Activated B cell treated with CpG ODN at 0.5 μM for 24 hours (primary cell): ENCODE results near the gene USP17L18. TPM values are rescaled to one million over a fixed set of nuclear protein-coding genes. Genes with fewer than 3 reads are reported as not detected.
A peak's percentile ranks its signal among the peaks of the same experiment; 100 is the strongest.
"Not testable (repeated sequence)": the region's sequence is repeated elsewhere in the genome, so short reads cannot be mapped to it uniquely, and the experiment has no call there.

ENCODE experiments used
- ATAC-seq: fragments of 200-7000 bp; cut with Tn5 transposase; one replicate; pipeline ENCODE4 v1.10.0; 2021; ENCODE audit warnings: low read depth, mild to moderate bottlenecking, moderate library complexity
- CTCF ChIA-PET: fragments of 350-600 bp; sonication (Branson Sonifier 250); formaldehyde crosslinking; loops from one replicate; lab custom pipeline; 2021; ENCODE audit warnings: antibody characterized with exemption; lab: Charles Lee
- POLR2A ChIA-PET: fragments of 350-600 bp; sonication (Branson Sonifier 250); formaldehyde crosslinking; loops from one replicate; lab custom pipeline; 2021; ENCODE audit warnings: antibody characterized with exemption; lab: Charles Lee
- DNase-seq: peaks from one replicate; pipeline ENCODE4 v3.0.0; 2022
- H3K27ac Mint-ChIP-seq: one replicate; pipeline ENCODE4 v1.8.0; 2020; ENCODE audit warnings: mixed read lengths
- H3K27me3 Mint-ChIP-seq: one replicate; pipeline ENCODE4 v1.8.0; 2021; ENCODE audit warnings: mixed read lengths
- H3K36me3 Mint-ChIP-seq: one replicate; pipeline ENCODE4 v1.8.0; 2021; ENCODE audit warnings: low read depth, mixed read lengths
- H3K4me1 Mint-ChIP-seq: one replicate; pipeline ENCODE4 v1.8.0; 2021; ENCODE audit warnings: mixed read lengths
- H3K4me3 Mint-ChIP-seq: one replicate; pipeline ENCODE4 v1.8.0; 2020; ENCODE audit warnings: mild to moderate bottlenecking, mixed read lengths
- H3K9me3 Mint-ChIP-seq: one replicate; pipeline ENCODE4 v1.8.0; 2020; ENCODE audit warnings: mixed read lengths
- intact Hi-C: fragments of 100-400 bp; cut with micrococcal nuclease; formaldehyde crosslinking; loops from one replicate; pipeline ENCODE4 v1.15.1; 2024
- total RNA-seq: library from RNA; stranded (reverse); gene quantifications from 2 replicates; pipeline ENCODE4 v1.2.3, GENCODE V29; 2022

The USP17L18 gene
- total RNA-seq, 1 donor from 2014 or later: not detected

DNA sequence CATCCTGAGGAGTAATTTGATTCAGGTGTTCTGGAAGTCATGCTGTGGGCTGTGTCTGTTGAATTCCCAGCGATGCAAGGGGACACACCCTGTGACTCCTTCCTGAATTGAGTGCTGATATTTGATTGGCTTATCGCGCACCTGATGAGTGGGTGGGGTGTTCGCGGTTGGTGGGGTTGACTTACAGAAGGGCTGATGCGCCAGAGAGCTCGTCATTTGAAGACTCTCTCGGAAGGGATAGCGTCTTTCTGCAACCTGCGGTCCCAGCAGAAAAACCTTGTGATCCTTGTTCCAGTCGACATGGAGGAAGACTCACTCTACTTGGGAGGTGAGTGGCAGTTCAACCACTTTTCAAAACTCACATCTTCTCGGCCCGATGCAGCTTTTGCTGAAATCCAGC lies 14.1 kb downstream of the USP17L18 start, which contains the start of gene USP17L21:
USP17L21 (plus strand) TSS at position 301 of the 400 bp plus-strand sequence; CDS start at position 301, 0 bp downstream.
- POLR2A ChIA-PET, H3K4me3 Mint-ChIP-seq, H3K27ac Mint-ChIP-seq, intact Hi-C loops, H3K4me1 Mint-ChIP-seq, H3K27me3 Mint-ChIP-seq, ATAC-seq, DNase-seq, H3K9me3 Mint-ChIP-seq, H3K36me3 Mint-ChIP-seq, CTCF ChIA-PET: not testable (repeated sequence)

DNA sequence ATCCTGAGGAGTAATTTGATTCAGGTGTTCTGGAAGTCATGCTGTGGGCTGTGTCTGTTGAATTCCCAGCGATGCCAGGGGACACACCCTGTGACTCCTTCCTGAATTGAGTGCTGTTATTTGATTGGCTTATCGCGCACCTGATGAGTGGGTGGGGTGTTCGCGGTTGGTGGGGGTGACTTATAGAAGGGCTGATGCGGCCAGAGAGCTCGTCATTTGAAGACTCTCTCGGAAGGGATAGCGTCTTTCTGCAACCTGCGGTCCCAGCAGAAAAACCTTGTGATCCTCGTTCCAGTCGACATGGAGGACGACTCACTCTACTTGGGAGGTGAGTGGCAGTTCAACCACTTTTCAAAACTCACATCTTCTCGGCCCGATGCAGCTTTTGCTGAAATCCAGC lies 18.9 kb downstream of the USP17L18 start, which contains the start of gene USP17L22:
USP17L22 (plus strand) TSS at position 301 of the 400 bp plus-strand sequence; CDS start at position 301, 0 bp downstream.
- CTCF ChIA-PET, H3K27me3 Mint-ChIP-seq, H3K4me3 Mint-ChIP-seq, DNase-seq, intact Hi-C loops, ATAC-seq, H3K36me3 Mint-ChIP-seq, H3K27ac Mint-ChIP-seq, POLR2A ChIA-PET, H3K4me1 Mint-ChIP-seq, H3K9me3 Mint-ChIP-seq: not testable (repeated sequence)

DNA sequence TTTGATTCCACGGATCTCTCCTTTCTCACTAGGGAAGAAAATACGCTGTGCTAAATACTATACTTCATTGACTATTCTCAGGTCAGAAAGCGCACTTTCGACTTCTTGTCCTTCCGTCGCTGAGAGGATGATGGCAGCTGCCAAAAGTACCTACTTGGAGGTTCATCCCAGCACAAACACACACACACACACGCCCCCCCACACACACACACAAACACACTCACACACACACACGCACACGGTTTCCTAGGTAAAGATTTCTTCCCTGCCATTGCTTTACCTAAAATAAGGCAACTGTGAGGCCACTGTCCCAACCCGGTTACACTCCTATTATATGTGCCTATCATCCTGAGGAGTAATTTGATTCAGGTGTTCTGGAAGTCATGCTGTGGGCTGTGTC lies 23.3 kb downstream of the USP17L18 start:
- DNase-seq: peak; percentile 14
- H3K9me3 Mint-ChIP-seq, ATAC-seq, intact Hi-C loops, H3K27me3 Mint-ChIP-seq, H3K27ac Mint-ChIP-seq, H3K36me3 Mint-ChIP-seq, CTCF ChIA-PET, H3K4me3 Mint-ChIP-seq, POLR2A ChIA-PET, H3K4me1 Mint-ChIP-seq: not testable (repeated sequence)

Other genes with a start within 250 kb of the USP17L18 start
- not detected in 2 replicates for gene FAM90A26, start 78.2 kb upstream of the USP17L18 start, total RNA-seq
- gene USP17L10, start 38.0 kb upstream of the USP17L18 start, total RNA-seq: not detected in 2 replicates
- gene USP17L11, start 33.2 kb upstream of the USP17L18 start, total RNA-seq: not detected in 2 replicates
- not detected in 2 replicates for gene USP17L12, start 28.5 kb upstream of the USP17L18 start, total RNA-seq
- gene USP17L13, start 23.7 kb upstream of the USP17L18 start, total RNA-seq: not detected in 2 replicates
- not detected in 2 replicates for gene USP17L15, start 14.2 kb upstream of the USP17L18 start, total RNA-seq
- gene USP17L17, start 4.8 kb upstream of the USP17L18 start, total RNA-seq: not detected in 2 replicates
- gene USP17L19, start 4.7 kb downstream of the USP17L18 start, total RNA-seq: not detected in 2 replicates
- gene USP17L20, start 9.5 kb downstream of the USP17L18 start, total RNA-seq: not detected in 2 replicates
- not detected in 2 replicates for gene USP17L21, start 14.2 kb downstream of the USP17L18 start, total RNA-seq
- not detected in 2 replicates for gene USP17L22, start 19.0 kb downstream of the USP17L18 start, total RNA-seq
- gene USP17L24, start 76.5 kb downstream of the USP17L18 start, total RNA-seq: not detected in 2 replicates
- gene USP17L25, start 81.3 kb downstream of the USP17L18 start, total RNA-seq: not detected in 2 replicates
- gene USP17L26, start 86.0 kb downstream of the USP17L18 start, total RNA-seq: not detected in 2 replicates
- not detected in 2 replicates for gene USP17L5, start 90.8 kb downstream of the USP17L18 start, total RNA-seq
- gene USP17L27, start 95.5 kb downstream of the USP17L18 start, total RNA-seq: not detected in 2 replicates
- not detected in 2 replicates for gene USP17L28, start 100.3 kb downstream of the USP17L18 start, total RNA-seq
- not detected in 2 replicates for gene USP17L29, start 105.0 kb downstream of the USP17L18 start, total RNA-seq
- not detected in 2 replicates for gene USP17L30, start 114.5 kb downstream of the USP17L18 start, total RNA-seq
- not detected in 2 replicates for gene DEFB131A, start 195.8 kb downstream of the USP17L18 start, total RNA-seq